ENCODE measurements around the gene NFIC.
A peak's percentile ranks its signal among the peaks of the same experiment; 100 is the strongest.
"Not testable (repeated sequence)": the region's sequence is repeated elsewhere in the genome, so short reads cannot be mapped to it uniquely, and the experiment has no call there.

Gene NFIC

GRCh38 chr19:3398900-3399278 lies 32.5 kb downstream of the NFIC start:
- no peak for DNase-seq (ENCODE audit: low spot score)

- not testable (repeated sequence) for DNase-seq (ENCODE audit: low spot score)
Measured at GRCh38 chr19:3399311-3399710, 32.9 kb downstream of the NFIC start.

- no peak for DNase-seq (ENCODE audit: low spot score)
Measured at GRCh38 chr19:3401004-3401768, 34.8 kb downstream of the NFIC start.

GRCh38 chr19:3402631-3403443 lies 36.5 kb downstream of the NFIC start:
- DNase-seq (ENCODE audit: low spot score), result no peak

GRCh38 chr19:3403489-3404323 lies 37.3 kb downstream of the NFIC start:
- DNase-seq (ENCODE audit: low spot score), result peak; percentile 83

GRCh38 chr19:3404324-3405260 lies 38.2 kb downstream of the NFIC start:
- DNase-seq (ENCODE audit: low spot score), result no peak

- peak; percentile 26 for DNase-seq (ENCODE audit: low spot score)
Measured at GRCh38 chr19:3405261-3405653, 38.9 kb downstream of the NFIC start.

- no peak for DNase-seq (ENCODE audit: low spot score)
Measured at GRCh38 chr19:3406571-3407111, 40.3 kb downstream of the NFIC start.

- no peak for DNase-seq (ENCODE audit: low spot score)
Measured at GRCh38 chr19:3407556-3408516, 41.5 kb downstream of the NFIC start.

GRCh38 chr19:3408996-3409345 lies 42.6 kb downstream of the NFIC start:
- no peak for DNase-seq (ENCODE audit: low spot score)

- peak; percentile 84 for DNase-seq (ENCODE audit: low spot score)
Measured at GRCh38 chr19:3409346-3410064, 43.1 kb downstream of the NFIC start.

- DNase-seq (ENCODE audit: low spot score), result no peak
Measured at GRCh38 chr19:3411636-3412035, 45.3 kb downstream of the NFIC start.

GRCh38 chr19:3412066-3412465 lies 45.7 kb downstream of the NFIC start:
- no peak for DNase-seq (ENCODE audit: low spot score)

GRCh38 chr19:3413796-3414327 lies 47.5 kb downstream of the NFIC start:
- peak; percentile 94 for DNase-seq (ENCODE audit: low spot score)

- no peak for DNase-seq (ENCODE audit: low spot score)
Measured at GRCh38 chr19:3415695-3416094, 49.3 kb downstream of the NFIC start.

- DNase-seq (ENCODE audit: low spot score), result no peak
Measured at GRCh38 chr19:3420244-3420755, 53.9 kb downstream of the NFIC start.

GRCh38 chr19:3420909-3421619 lies 54.7 kb downstream of the NFIC start:
- no peak for DNase-seq (ENCODE audit: low spot score)

- not testable (repeated sequence) for DNase-seq (ENCODE audit: low spot score)
Measured at GRCh38 chr19:3421656-3422055, 55.3 kb downstream of the NFIC start.
